ENCODE results near the gene PANX1. TPM values are rescaled to one million over a fixed set of nuclear protein-coding genes. Genes with fewer than 3 reads are reported as not detected.
"Not testable (repeated sequence)": the region's sequence is repeated elsewhere in the genome, so short reads cannot be mapped to it uniquely, and the experiment has no call there.

Gene PANX1, protein sequence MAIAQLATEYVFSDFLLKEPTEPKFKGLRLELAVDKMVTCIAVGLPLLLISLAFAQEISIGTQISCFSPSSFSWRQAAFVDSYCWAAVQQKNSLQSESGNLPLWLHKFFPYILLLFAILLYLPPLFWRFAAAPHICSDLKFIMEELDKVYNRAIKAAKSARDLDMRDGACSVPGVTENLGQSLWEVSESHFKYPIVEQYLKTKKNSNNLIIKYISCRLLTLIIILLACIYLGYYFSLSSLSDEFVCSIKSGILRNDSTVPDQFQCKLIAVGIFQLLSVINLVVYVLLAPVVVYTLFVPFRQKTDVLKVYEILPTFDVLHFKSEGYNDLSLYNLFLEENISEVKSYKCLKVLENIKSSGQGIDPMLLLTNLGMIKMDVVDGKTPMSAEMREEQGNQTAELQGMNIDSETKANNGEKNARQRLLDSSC
- 14.5 TPM for total RNA-seq

DNA sequence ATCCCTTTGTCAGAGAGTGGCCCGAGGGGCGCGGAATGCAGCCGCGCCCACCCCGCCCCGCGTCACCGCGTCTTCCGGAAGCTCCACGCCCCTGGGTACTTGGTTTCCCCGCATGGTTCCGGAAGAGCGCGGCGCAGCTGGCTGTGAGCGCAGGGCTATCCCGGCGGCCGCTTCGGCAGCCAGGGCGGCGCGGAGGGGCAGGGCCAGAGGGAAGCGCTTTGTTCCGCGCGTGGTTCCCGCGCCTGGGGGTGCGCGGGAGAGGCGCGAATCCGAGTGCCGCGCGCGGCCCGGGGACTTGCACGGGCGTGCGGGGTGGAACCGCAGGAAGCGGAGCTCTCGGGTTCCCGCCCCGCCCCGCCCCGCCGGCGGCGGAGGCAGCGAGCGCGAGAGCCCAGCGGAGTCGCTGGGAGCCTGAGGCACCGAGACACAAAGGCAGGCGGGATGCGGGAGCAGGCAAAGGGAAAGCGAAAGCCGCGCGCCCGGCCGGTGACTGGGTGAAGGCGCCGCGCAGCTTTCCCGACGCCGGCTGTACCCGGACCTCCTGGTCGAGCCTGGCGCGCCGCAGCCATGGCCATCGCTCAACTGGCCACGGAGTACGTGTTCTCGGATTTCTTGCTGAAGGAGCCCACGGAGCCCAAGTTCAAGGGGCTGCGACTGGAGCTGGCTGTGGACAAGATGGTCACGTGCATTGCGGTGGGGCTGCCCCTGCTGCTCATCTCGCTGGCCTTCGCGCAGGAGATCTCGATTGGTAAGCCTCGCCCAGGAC lies at the start of gene PANX1:
Gene PANX1, plus strand, starts transcription at position 96 of the 766 bp plus-strand sequence. Its CDS starts 472 bp downstream, at position 568.
- peak; percentile 82 for DNase-seq (ENCODE audit: low spot score)

DNA sequence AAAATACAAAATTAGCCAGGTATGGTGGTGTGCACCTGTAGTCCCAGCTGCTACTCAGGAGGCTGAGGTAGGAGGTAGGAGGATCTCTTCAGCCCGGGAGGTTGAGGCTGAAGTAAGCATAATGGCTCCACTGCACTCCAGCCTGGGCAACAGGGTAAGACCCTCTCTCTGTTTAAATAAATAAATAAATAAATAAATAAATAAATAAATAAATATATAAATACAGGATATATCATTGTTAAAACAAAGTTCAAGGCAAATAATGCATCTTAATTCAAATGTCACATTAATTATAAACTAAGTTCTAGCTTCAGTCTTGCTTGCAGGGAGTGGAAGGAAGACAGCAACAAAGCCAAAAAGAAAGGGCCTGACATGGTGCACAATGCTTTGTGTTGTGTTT lies 44.5 kb upstream of the PANX1 start:
- DNase-seq (ENCODE audit: low spot score): no peak

DNA sequence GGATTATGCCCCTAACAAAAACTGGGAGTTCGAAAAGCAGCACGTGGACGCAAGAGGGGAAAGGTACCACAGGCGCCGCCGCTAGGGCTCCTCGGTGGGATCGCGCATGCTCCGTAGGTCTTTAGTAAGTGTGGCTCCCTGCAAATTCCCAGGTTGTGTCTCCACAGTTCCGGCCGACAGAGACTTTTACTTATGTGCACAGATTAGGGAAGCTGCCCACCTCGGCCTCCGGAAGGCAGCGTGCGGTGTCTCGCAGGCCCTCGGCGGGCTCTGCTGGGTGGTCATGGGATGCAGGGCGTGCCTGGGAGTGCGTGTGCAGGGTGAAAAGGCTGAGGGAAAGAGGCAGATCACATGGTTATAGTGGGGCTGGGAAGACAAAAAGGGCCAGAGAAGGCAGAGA lies 39.7 kb upstream of the PANX1 start:
- no peak for DNase-seq (ENCODE audit: low spot score)

DNA sequence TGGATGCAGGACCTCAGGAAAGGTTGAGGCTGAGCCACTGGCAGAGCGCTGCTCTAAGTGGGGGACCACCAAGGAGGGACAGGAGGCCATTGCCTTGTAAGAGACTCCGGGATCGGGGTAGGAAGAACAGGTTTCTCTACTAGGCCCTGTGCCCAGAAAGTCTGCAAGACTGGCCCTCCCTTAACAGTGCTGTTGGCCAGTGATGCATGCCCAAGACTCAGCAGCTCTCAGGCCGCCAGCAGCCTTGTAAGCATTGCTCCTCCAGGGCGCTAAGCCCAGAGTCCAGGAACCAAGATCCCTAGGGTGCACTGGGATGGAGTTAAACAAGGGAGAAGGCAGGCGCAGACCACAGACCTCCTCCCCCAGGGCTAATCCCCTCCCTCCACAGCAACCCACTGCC lies 39.3 kb upstream of the PANX1 start:
- DNase-seq (ENCODE audit: low spot score): no peak

DNA sequence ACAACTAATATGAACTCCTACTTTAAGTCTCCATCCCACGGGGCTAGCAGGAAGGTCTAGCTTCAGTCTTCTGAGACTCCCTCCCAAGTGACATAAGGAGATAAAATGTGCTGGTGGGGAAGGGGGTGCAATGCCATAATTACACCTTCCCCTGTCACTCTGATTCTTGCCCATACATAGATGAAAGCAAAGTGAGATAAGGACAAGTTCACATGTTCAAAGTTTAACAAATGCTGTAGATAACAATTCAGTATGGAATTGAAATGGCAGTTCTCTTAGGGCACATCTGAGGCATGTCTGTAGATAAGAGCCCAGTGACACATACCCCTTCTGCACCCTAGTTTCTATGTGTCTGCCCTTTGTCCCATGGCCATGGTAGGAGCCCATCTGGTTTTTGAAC lies 38.2 kb upstream of the PANX1 start:
- DNase-seq (ENCODE audit: low spot score): no peak

DNA sequence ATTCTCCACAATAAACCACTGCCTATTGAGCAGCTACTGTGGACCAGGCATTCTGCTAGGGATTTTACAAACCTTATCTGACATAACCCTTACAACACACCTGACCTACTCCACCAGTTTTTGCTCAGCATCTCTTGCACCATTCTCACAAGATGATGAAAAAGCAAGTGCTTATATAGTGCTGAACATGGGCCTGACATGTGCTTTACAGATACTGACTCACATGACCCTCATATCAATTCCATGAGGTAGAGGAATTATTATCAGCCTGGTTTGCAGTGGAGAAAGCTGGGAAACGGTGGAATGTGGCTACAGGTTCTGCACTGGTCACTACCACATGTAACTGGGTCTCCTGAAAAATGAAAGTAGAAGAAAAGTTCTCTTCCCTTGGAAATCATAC lies 37.5 kb upstream of the PANX1 start:
- DNase-seq (ENCODE audit: low spot score): no peak

DNA sequence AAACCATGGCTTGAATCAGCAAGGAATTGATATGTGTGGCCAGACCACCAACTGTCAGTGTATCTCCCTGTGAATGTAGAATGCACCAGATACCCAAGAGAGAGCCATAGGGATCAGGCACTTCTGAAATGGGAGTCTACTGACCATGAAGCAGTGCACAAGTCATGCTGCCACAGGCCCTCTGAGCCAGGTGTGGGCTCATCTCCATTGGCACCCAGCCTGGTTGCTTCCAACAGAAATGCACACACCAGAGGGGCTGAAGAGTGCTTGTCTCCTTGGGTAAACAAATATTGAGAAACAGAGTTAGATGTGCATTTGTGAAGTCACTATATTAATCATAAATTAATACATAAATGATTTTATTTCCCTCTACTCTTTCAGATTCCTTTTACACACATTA lies 28.4 kb upstream of the PANX1 start:
- no peak for DNase-seq (ENCODE audit: low spot score)

DNA sequence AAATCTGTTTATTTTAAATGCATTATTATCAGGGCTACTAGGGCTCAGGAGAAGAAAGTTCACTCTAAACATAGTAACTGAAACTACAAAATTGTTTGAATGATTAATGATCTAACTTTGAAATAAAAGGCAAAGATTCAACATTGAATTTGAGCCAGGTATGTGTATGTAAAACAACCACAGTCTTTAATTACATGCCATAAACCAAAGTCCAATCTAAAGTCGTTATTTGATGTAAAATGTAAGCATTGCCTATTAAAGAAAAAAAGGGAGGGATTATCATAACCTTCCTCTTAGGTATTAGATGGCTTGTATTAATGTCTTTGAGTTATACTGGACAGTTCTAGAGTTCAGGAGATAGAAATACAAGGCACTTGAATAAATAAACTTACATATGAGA lies 25.2 kb upstream of the PANX1 start:
- no peak for DNase-seq (ENCODE audit: low spot score)

DNA sequence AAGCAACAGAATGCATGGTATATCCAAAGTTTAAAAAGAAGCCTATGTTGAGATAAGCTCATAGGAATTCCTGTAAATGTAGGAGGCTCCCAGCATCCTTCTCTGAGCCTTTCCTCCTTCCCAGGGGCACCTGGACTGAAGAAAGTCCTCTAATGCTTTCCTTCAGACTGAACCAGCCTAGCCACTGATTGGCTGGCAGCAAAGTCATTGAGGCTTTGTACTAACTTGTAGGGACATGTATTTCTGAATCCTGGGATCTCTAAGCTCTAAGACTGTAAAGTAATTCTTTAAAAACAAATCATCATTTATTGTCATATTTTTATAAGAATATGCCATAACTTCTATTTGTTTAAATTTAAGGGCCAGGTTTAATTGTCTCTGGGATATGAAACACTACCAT lies 23.9 kb upstream of the PANX1 start:
- DNase-seq (ENCODE audit: low spot score): no peak

DNA sequence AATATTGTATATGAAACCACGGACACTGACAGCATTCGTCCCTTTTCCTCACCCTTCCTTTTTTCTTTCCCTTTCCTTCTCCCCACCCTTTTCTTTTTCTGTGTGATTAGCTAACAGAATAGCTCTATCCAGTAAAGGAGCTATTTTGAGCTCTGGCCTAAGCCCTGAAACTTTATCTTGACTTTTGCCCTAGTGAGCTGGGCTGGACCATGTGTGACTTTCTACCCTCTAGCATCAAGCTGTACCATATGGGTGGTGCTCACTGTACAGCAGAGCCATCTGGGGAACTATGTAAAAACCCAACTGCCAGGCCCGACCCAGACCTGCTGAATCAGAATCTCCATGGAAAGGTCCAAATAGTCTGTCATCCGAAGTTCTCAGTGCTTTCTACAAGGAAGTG lies 21.9 kb upstream of the PANX1 start:
- DNase-seq (ENCODE audit: low spot score): no peak

DNA sequence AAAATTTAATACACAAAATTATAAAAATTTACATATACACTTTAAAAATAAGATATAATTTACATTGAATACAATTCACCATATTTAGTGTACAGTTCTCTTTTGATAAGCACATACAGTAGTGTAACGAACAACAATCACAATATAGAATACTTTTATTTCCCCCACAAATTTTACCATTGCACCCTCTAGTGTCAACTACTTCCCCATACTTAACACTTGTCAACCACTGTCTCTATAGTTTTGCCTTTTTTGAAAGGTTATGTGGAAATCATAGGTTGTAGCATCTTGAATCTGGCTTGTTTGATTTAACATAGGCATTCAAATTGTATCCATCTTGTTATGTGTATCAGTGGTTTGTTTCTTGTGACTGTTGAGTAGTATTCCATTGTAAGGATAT lies 21.3 kb upstream of the PANX1 start:
- no peak for DNase-seq (ENCODE audit: low spot score)

DNA sequence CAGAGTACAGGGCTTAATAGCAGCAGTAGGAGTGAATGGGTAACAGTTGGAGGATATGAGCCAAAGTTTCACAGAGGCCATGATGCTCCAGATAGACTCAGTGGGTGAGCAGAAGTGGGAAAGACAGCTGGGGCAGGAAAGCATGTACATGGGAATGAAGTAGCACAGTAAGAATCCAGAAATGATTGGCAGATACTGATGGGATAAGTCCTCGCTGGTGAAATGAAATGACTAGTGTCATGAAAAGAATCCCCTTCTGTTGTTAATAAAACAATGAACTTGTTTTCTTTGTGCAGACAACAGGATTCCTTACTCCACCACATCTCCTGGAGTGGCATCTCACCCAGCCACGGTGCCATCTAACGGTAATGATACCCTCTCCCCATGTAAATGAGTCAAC lies 17.4 kb upstream of the PANX1 start:
- no peak for DNase-seq (ENCODE audit: low spot score)

DNA sequence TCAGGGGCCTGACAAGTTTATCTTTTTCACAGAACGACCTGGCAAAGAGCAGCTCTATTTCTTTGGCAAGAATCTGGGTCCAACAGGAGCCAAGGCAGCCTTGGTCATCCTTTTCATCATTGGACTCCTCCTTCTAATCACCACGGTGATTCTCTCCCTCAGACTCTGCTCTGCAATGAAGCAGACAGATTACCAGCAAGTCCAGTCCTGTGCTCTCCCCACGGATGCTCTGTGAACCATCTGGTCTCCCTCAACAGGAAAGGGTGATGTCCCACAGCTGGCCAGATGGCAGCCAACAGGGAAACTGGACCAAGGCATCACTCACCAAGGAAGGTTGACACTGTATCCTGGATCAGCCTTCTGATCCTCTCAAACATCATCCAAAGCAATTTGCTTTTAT lies 17.0 kb upstream of the PANX1 start:
- no peak for DNase-seq (ENCODE audit: low spot score)

DNA sequence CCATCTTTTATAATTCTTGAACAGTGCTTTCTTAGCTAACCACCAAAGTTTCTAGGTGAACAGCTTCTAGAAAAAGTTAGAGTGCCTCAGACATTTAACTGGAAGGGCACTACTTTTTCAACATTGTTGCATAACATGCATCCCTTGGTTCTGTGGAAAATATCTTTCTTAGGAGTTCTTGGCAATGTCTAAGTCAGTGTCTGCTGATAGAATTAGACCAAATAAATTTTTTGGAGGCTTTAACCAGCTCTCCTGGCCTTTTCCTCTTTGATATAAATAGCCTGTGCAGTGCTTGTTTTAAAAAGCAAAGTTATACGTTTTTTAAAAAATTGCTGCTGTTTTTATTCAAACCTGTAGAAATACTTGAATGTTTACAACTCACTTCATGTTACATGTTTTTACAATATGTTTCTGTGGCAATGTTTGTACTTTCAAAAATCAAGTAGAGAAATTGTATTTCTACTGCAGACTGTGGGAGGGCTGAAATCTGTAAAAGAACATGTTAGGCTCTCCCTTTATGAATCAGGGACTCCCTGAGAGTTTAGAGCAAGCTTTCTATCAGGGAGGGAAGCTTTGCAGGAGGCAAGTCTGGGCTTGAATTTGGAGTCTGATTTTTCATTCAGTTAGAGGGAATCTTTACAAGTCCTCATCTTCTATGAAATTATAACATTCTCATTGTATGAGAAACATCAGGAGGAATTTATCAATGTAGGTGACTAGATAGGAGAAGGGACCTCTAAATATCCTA lies 16.3 kb upstream of the PANX1 start:
- no peak for DNase-seq (ENCODE audit: low spot score)

DNA sequence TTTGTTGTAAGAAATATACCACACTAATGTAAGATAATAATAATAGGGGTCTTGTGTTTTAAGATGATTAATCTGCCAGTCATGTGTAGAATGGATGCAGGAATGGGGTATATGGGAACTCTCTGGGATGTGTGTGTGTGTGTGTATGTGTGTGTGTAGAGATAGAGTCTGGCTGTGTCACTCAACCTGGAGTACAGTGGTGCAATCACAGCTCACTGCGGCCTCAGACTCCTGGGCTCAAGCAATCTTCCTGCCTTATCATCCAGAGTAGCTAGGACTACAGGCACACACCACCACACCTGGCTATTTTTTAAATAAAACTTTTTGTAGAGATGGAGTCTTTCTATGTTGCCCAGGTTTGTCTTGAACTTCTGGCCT lies 11.5 kb upstream of the PANX1 start:
- DNase-seq (ENCODE audit: low spot score): no peak

DNA sequence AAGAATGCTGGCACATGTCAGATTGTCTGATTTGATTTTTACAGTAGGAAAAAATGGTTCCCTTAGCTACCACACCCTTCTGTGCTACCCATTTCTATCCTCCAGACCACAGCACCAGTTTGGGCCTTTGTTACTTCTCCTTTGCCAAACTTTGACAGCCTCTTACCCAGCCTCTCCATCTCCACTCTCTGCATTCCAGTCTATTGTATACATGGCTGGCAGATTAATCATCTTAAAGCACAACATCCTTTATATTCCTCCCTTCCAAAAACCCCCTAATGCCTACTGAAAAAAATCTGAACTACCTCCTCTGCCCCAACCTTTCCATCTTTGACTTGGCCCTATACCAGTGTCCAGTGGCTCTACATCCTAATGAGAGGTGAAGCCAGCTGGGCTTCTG lies 10.8 kb upstream of the PANX1 start:
- no peak for DNase-seq (ENCODE audit: low spot score)

DNA sequence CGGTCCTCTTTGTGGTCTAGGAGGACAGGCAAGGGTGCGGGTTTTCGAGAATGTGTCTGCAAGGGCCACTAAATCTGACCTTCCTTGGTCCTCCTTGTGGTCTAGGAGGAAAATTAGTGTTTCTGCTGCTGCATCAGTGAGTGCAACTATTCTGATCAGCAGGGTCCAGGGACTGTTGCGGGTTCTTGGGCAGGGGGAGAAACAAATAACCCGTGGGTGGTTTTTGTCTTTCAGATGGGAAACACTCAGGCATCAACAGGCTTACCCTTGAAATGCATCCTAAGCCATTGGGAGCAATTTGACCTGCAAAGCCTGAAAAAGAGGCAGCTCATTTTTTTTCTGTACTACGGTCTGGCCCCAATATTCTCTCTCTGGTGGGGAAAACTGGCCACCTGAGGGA lies 9.0 kb upstream of the PANX1 start:
- not testable (repeated sequence) for DNase-seq (ENCODE audit: low spot score)

DNA sequence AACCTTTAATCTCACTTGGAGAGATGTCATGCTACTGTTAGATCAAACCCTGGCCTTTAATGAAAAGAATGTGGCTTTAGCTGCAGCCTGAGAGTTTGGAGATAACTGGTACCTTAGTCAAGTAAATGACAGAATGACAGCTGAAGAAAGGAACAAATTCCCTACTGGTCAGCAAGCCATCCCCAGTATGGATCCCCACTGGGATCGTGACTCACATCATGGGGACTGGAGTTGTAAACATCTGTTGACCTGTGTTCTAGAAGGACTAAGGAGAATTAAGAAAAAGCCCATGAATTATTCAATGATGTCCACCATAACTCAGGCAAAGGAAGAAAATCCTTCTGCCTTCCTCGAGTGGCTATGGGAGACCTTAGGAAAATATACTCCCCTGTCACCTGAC lies 8.1 kb upstream of the PANX1 start:
- DNase-seq (ENCODE audit: low spot score): not testable (repeated sequence)

DNA sequence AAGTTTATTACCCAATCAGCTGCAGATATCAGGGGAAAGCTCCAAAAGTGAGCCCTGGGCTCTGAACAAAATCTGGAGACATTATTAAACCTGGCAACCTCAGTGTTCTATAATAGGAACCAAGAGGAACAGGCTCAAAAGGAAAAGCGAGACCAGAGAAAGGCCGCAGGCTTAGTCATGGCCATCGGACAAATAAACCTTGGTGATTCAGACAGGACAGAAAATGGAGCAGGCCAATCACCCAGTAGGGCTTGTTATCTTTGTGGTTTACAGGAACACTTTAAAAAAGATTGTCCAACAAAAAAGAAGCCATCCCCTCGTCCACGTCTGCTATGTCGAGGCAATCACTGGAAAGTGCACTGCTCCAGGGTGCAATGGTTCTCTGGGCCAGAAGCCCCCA lies 7.7 kb upstream of the PANX1 start:
- DNase-seq (ENCODE audit: low spot score): no peak

DNA sequence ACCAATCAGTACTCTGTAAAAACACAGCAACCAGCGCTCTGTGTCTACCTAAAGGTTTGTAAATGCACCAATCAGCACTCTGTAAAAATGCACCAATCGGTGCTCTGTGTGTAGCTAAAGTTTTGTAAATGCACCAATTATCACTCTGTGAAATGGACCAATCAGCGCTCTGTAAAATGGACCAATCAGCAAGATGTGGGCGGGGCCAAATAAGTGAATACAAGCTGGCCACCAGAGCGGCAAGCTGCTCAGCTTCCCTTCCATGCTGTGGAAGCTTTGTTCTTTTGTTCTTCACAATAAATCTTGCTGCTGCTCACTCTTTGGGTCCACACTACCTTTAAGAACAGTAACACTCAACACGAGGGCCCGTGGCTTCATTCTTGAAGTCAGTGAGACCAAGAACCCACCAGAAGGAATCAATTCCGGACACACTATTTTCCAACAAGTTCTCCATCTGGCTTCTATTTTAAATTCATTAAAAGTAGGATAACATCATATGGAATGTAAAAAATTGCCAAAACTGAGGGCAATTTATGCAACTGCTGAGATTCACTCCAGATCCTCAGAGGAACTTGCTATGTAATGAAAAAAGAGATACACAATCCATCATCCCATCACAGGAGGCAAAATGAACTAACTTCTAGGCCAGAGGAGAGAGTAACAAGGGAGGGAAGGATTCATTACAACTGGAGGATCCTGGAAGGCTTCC lies 3.1 kb upstream of the PANX1 start:
- no peak for DNase-seq (ENCODE audit: low spot score)

DNA sequence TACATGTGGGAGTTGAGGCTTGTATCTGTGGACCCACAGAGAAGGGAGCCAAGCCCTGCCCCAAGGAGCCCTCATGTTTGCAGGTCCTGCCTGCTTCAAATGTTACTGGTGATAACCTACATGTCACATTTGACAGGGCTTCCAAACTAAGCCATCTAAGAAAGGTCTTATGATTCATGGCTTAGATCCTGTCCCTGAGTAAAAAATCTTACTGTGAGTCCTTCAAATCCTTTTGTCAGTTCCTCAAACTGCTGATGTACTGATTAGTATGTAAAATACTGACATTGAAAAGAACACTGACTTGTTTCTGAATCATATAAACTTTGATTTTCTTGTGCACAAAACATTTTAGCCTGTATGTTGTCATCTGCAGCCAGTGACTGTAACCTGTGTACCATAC lies 1.0 kb upstream of the PANX1 start:
- no peak for DNase-seq (ENCODE audit: low spot score)

DNA sequence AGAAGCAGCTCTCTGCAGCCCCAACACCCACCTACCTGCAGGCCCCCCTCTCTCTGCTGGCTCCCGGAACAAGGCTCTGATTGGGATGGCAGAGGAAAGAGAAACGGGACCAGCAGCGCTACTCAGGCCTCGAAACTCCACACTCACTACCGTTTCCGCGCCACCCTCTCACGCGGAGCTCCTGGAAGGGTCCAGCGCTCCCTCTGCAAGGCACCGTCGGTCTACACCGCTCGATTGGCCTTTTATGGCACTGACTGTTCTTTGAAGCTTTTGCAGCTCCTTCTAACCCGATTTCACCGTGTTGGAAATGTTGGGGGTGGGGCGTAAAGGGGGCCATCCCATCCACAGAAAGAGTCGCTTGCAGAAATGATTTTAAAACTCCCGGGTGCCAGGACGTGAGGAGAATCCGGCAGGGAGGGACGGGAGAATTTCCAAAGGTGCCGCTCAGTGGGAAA lies 323 bp upstream of the PANX1 start:
- no peak for DNase-seq (ENCODE audit: low spot score)

Measured in ureter (tissue), 1 donor.